GM23338 (cell line): Measurements from ENCODE around the gene TP53BP1. TPM values are rescaled to one million over a fixed set of nuclear protein-coding genes. Genes with fewer than 3 reads are reported as not detected.

ENCODE experiments used
- ATAC-seq: fragments of 200-7000 bp; cut with Tn5 transposase; 3 replicates; pipeline ENCODE4 v1.9.1; 2020
- DNase-seq: peaks from one replicate; pipeline ENCODE4 v3.0.0-alpha.2; 2015; ENCODE audit warnings: low spot score
- H2AFZ ChIP-seq: fragments of 200-600 bp; sonication (generic); 2 replicates; pipeline ENCODE4 v1.8.0; 2016; ENCODE audit warnings: antibody characterized with exemption, mild to moderate bottlenecking, moderate library complexity
- H3F3A ChIP-seq: fragments of 200-600 bp; sonication (generic); replicated peaks from 2 replicates; pipeline ENCODE4 v1.8.0; 2017; ENCODE audit warnings: antibody characterized with exemption, mixed run types, low read depth
- H3K27ac ChIP-seq: fragments of 200-600 bp; sonication (generic); 2 replicates; pipeline ENCODE4 v1.6.1; 2016; ENCODE audit warnings: low read depth
- H3K27me3 ChIP-seq: fragments of 200-600 bp; sonication (generic); 2 replicates; pipeline ENCODE4 v1.8.0; 2016; ENCODE audit warnings: mild to moderate bottlenecking, mixed run types, moderate library complexity; ENCODE audit not compliant: insufficient read depth
- H3K36me3 ChIP-seq: fragments of 200-600 bp; sonication (generic); 2 replicates; pipeline ENCODE4 v1.8.0; 2016; ENCODE audit warnings: mild to moderate bottlenecking; ENCODE audit not compliant: insufficient read depth
- H3K4me1 ChIP-seq: fragments of 200-600 bp; sonication (generic); 2 replicates; pipeline ENCODE4 v1.8.0; 2016; ENCODE audit warnings: mild to moderate bottlenecking, moderate library complexity; ENCODE audit not compliant: insufficient read depth
- H3K4me2 ChIP-seq: fragments of 200-600 bp; sonication (generic); 2 replicates; pipeline ENCODE4 v1.7.1; 2017; ENCODE audit warnings: mixed run types
- H3K4me3 ChIP-seq: fragments of 200-600 bp; sonication (generic); 2 replicates; pipeline ENCODE4 v1.6.1; 2016; ENCODE audit warnings: mixed run types
- H3K79me2 ChIP-seq: fragments of 200-600 bp; sonication (generic); replicated peaks from 2 replicates; pipeline ENCODE4 v1.8.0; 2017; ENCODE audit warnings: mild to moderate bottlenecking; ENCODE audit not compliant: insufficient read depth
- H3K9me2 ChIP-seq: fragments of 200-600 bp; sonication (generic); 2 replicates; pipeline ENCODE4 v1.8.0; 2017; ENCODE audit not compliant: insufficient read depth
- H4K20me1 ChIP-seq: fragments of 200-600 bp; sonication (generic); replicated peaks from 2 replicates; pipeline ENCODE4 v1.8.0; 2017; ENCODE audit warnings: mild to moderate bottlenecking; ENCODE audit not compliant: insufficient read depth
- H3K27ac Mint-ChIP-seq: 2 replicates; pipeline ENCODE4 v1.8.0; 2020; ENCODE audit warnings: inconsistent platforms, mild to moderate bottlenecking, moderate library complexity, mixed read lengths
- H3K27me3 Mint-ChIP-seq: 3 replicates; pipeline ENCODE4 v1.8.0; 2022; ENCODE audit warnings: low read depth, mild to moderate bottlenecking, moderate library complexity, mixed read lengths, inconsistent platforms; ENCODE audit not compliant: insufficient read depth, poor library complexity
- H3K36me3 Mint-ChIP-seq: 3 replicates; pipeline ENCODE4 v1.8.0; 2021; ENCODE audit warnings: low read depth, mild to moderate bottlenecking, inconsistent platforms, moderate library complexity, mixed read lengths
- H3K4me1 Mint-ChIP-seq: 3 replicates; pipeline ENCODE4 v1.8.0; 2020; ENCODE audit warnings: mild to moderate bottlenecking, inconsistent platforms, mixed read lengths
- H3K4me3 Mint-ChIP-seq: 3 replicates; pipeline ENCODE4 v1.8.0; 2021; ENCODE audit warnings: moderate library complexity, mild to moderate bottlenecking, inconsistent platforms, mixed read lengths
- H3K9me3 Mint-ChIP-seq: 3 replicates; pipeline ENCODE4 v1.8.0; 2020; ENCODE audit warnings: moderate library complexity, mild to moderate bottlenecking, inconsistent platforms, mixed read lengths
- ZNF114 ChIP-seq: fragments of 250-450 bp; sonication (Bioruptor Pico); IDR thresholded peaks from 2 replicates; pipeline ENCODE4 v1.5.0; 2020; ENCODE audit warnings: mild to moderate bottlenecking, moderate library complexity
- ZNF331 ChIP-seq: fragments of 250-450 bp; sonication (Bioruptor Pico); IDR thresholded peaks from 2 replicates; pipeline ENCODE4 v1.5.0; 2020; ENCODE audit warnings: low read depth, mild to moderate bottlenecking, moderate library complexity
- ZNF462 ChIP-seq: fragments of 250-450 bp; sonication (Bioruptor Pico); IDR thresholded peaks from 2 replicates; pipeline ENCODE4 v1.5.0; 2020; ENCODE audit warnings: mild to moderate bottlenecking, moderate library complexity
- polyA plus RNA-seq: library from polyadenylated mRNA; unstranded; fragments of >200 nt; fragmentation: Nextera tagmentation; extraction: Ambion mirVana; gene quantifications from 2 replicates; pipeline ENCODE4 v1.2.1, GENCODE V29; 2016
- total RNA-seq: library from RNA; depleted of rRNA; stranded (reverse); fragments of >200 nt; shearing (Covaris generic); gene quantifications from 2 replicates; pipeline ENCODE4 v1.2.3, GENCODE V29; 2014

TP53BP1 gene
- total and polyA plus RNA-seq, 2 experiments from 2014 or later: 17.7 to 81.3 TPM

GRCh38 chr15:43509660-43510199 is 16.8 kb upstream of the TP53BP1 start (continued):
- TF ChIP-seq ZNF462 (no peak), ZNF331 (CRISPR knock-in tag) (no peak)

GRCh38 chr15:43508991-43509659 is 16.2 kb upstream of the TP53BP1 start:
- peaks cover 24% of the 10 kb centered on the region for H3K27me3 Mint-ChIP-seq

More at GRCh38 chr15:43508991-43509659, 16.2 kb upstream of the TP53BP1 start:
- ATAC-seq (no peak), DNase-seq (no peak)
- Mint-ChIP-seq H3K4me3 (peak overlapping the region; percentile 89), H3K9me3 (no peaks in the 10 kb centered on the region), H3K27ac (peak overlapping the region; percentile 65; the same call in 1 of the 2 replicates), H3K36me3 (no peaks in the 10 kb centered on the region; the same call in 2 of the 3 replicates), H3K4me1 (peaks cover 25% of the 10 kb centered on the region)
- Histone ChIP-seq H3K4me2 (peak overlapping the region; percentile 75; the same call in 1 of the 2 replicates), H3K36me3 (no peaks in the 10 kb centered on the region), H3K4me3 (peak overlapping the region; percentile 61), H3F3A (peaks cover 11% of the 10 kb centered on the region), H3K9me2 (no peaks in the 10 kb centered on the region), H2AFZ (peak overlapping the region; percentile 64; the same call in 1 of the 2 replicates), H3K27ac (peak overlapping the region; percentile 45; the same call in 1 of the 2 replicates), H3K27me3 (peaks cover 28% of the 10 kb centered on the region), H4K20me1 (no peaks in the 10 kb centered on the region), H3K79me2 (no peaks in the 10 kb centered on the region), H3K4me1 (peaks cover 16% of the 10 kb centered on the region)
- no peak for TF ChIP-seq ZNF114 (CRISPR knock-in tag)
